M059J (cell line): ENCODE results near the gene PRKN. TPM values are rescaled to one million over a fixed set of nuclear protein-coding genes. Genes with fewer than 3 reads are reported as not detected.

ENCODE experiments used
- DNase-seq: peaks from one replicate; pipeline ENCODE4 v3.0.0-alpha.2; 2012; ENCODE audit warnings: low read depth
- total RNA-seq: library from RNA; depleted of rRNA; stranded (reverse); fragments of >200 nt; shearing (Covaris generic); gene quantifications from 2 replicates; pipeline ENCODE4 v1.2.3, GENCODE V29; 2014

Gene PRKN
- total RNA-seq, 1 experiment from 2014 or later, result 0.07 TPM

GRCh38 chr6:162377735-162378134 lies 349.8 kb downstream of the PRKN start:
- no peak for DNase-seq

- DNase-seq, result no peak
Measured at GRCh38 chr6:162373868-162374267, 353.7 kb downstream of the PRKN start.

GRCh38 chr6:162373192-162373591 lies 354.4 kb downstream of the PRKN start:
- no peak for DNase-seq

- no peak for DNase-seq
Measured at GRCh38 chr6:162372106-162372505, 355.5 kb downstream of the PRKN start.

GRCh38 chr6:162371121-162371520 lies 356.4 kb downstream of the PRKN start:
- no peak for DNase-seq

- DNase-seq, result no peak
Measured at GRCh38 chr6:162369091-162369490, 358.5 kb downstream of the PRKN start.

- no peak for DNase-seq
Measured at GRCh38 chr6:162364488-162364887, 363.1 kb downstream of the PRKN start.

- no peak for DNase-seq
Measured at GRCh38 chr6:162363757-162364156, 363.8 kb downstream of the PRKN start.

- DNase-seq, result no peak
Measured at GRCh38 chr6:162360901-162361567, 366.5 kb downstream of the PRKN start.

GRCh38 chr6:162358625-162359024 lies 368.9 kb downstream of the PRKN start:
- no peak for DNase-seq

GRCh38 chr6:162345051-162345511 lies 382.5 kb downstream of the PRKN start:
- no peak for DNase-seq

GRCh38 chr6:162344646-162345010 lies 382.9 kb downstream of the PRKN start:
- DNase-seq, result no peak

GRCh38 chr6:162343936-162344645 lies 383.5 kb downstream of the PRKN start:
- DNase-seq, result no peak

GRCh38 chr6:162343198-162343935 lies 384.2 kb downstream of the PRKN start:
- DNase-seq, result no peak

GRCh38 chr6:162337412-162337811 lies 390.2 kb downstream of the PRKN start:
- DNase-seq, result no peak

- no peak for DNase-seq
Measured at GRCh38 chr6:162336359-162336758, 391.2 kb downstream of the PRKN start.

- DNase-seq, result no peak
Measured at GRCh38 chr6:162332365-162332764, 395.2 kb downstream of the PRKN start.

GRCh38 chr6:162331911-162332310 lies 395.7 kb downstream of the PRKN start:
- DNase-seq, result no peak

- no peak for DNase-seq
Measured at GRCh38 chr6:162325826-162326225, 401.7 kb downstream of the PRKN start.

GRCh38 chr6:162325051-162325450 lies 402.5 kb downstream of the PRKN start:
- DNase-seq, result no peak

GRCh38 chr6:162315291-162315690 lies 412.3 kb downstream of the PRKN start:
- DNase-seq, result no peak

GRCh38 chr6:162313922-162314660 lies 413.5 kb downstream of the PRKN start:
- no peak for DNase-seq
